Thoracic aorta (tissue), 2 donors: Measurements from ENCODE around the gene ADAM29. TPM values are rescaled to one million over a fixed set of nuclear protein-coding genes. Genes with fewer than 3 reads are reported as not detected.
"Not testable (repeated sequence)": the region's sequence is repeated elsewhere in the genome, so short reads cannot be mapped to it uniquely, and the experiment has no call there.

Experiments used
- ATAC-seq: fragments of 150-250 bp; one replicate; pipeline ENCODE4 v1.8.0; 2017; ENCODE audit warnings: low read depth; ENCODE audit not compliant: insufficient number of reproducible peaks, low FRiP score
- DNase-seq: peaks from one replicate; pipeline ENCODE4 v3.0.0-alpha.2; 2020; ENCODE audit warnings: low spot score
- H3K27ac ChIP-seq, 2 donors: fragments of 200-600 bp; sonication (generic); 1 replicate in 1 of 2; 2 replicates in 1 of 2; pipeline ENCODE4 v1.5.1; 2016; ENCODE audit warnings: mild to moderate bottlenecking in 2 of 2, moderate library complexity in 2 of 2
- H3K27me3 ChIP-seq: fragments of 200-600 bp; sonication (generic); replicated peaks from 2 replicates; pipeline ENCODE4 v1.6.0; 2016; ENCODE audit warnings: mild to moderate bottlenecking; ENCODE audit not compliant: insufficient read depth
- H3K36me3 ChIP-seq: fragments of 200-600 bp; sonication (generic); one replicate; pipeline ENCODE4 v1.5.1; 2016
- H3K4me1 ChIP-seq, 2 donors: fragments of 200-600 bp; sonication (generic); 1 replicate in 1 of 2; 2 replicates in 1 of 2; pipeline versions ENCODE4 v1.5.1 to v1.6.0; 2016; ENCODE audit warnings: low read depth in 2 of 2, mild to moderate bottlenecking in 1 of 2; ENCODE audit not compliant: control insufficient read depth in 1 of 2
- H3K4me3 ChIP-seq: fragments of 200-600 bp; sonication (generic); 2 replicates; pipeline ENCODE4 v1.5.1; 2016; ENCODE audit warnings: mild to moderate bottlenecking
- H3K9me3 ChIP-seq: fragments of 200-600 bp; sonication (generic); 2 replicates; pipeline ENCODE4 v1.5.1; 2016
- CTCF ChIP-seq: fragments of 200-600 bp; sonication (generic); IDR thresholded peaks from one replicate; pipeline ENCODE4 v1.5.1; 2019; ENCODE audit warnings: antibody characterized with exemption
- total RNA-seq, 2 donors: library from RNA; depleted of rRNA; stranded (reverse); fragments of >200 nt; gene quantifications; one replicate each; pipeline versions ENCODE4 v1.1.0 to v1.2.3, GENCODE V29; 2016

Gene ADAM29
- total RNA-seq, 2 donors from 2014 or later: not detected

GRCh38 chr4:174983128-174983750, 65.1 kb downstream of the ADAM29 start:
- Histone ChIP-seq H3K9me3 (peaks cover 4% of the 10 kb centered on the region), H3K36me3 (no peaks in the 10 kb centered on the region), H3K4me3 (no peak overlapping the region), H3K4me1 (no peaks in the 10 kb centered on the region), H3K27me3 (no peaks in the 10 kb centered on the region), H3K27ac (no peak overlapping the region)
- TF ChIP-seq CTCF: no peak
- DNase-seq (no peak), ATAC-seq (no peak)

GRCh38 chr4:174983870-174984269, 65.7 kb downstream of the ADAM29 start:
- not testable (repeated sequence) for H3K27ac ChIP-seq, H3K4me3 ChIP-seq, H3K4me1 ChIP-seq, DNase-seq, H3K27me3 ChIP-seq, H3K36me3 ChIP-seq, ATAC-seq, H3K9me3 ChIP-seq

GRCh38 chr4:174989791-174990190, 71.6 kb downstream of the ADAM29 start:
- H3K36me3 ChIP-seq: no peaks in the 10 kb centered on the region
- H3K4me1 ChIP-seq: no peaks in the 10 kb centered on the region
- H3K27me3 ChIP-seq: no peaks in the 10 kb centered on the region
- no peak for TF ChIP-seq CTCF
- H3K27ac ChIP-seq: no peak overlapping the region
- peaks cover 8% of the 10 kb centered on the region for H3K9me3 ChIP-seq
- H3K4me3 ChIP-seq: no peak overlapping the region
- DNase-seq (no peak), ATAC-seq (no peak)

GRCh38 chr4:174993916-174994315, 75.8 kb downstream of the ADAM29 start:
- TF ChIP-seq CTCF: no peak
- Histone ChIP-seq H3K4me1 (no peaks in the 10 kb centered on the region), H3K27ac (no peak overlapping the region), H3K36me3 (no peaks in the 10 kb centered on the region), H3K27me3 (no peaks in the 10 kb centered on the region), H3K9me3 (peaks cover 4% of the 10 kb centered on the region), H3K4me3 (no peak overlapping the region)
- DNase-seq (no peak), ATAC-seq (no peak)

- H3K4me1 ChIP-seq: no peaks in the 10 kb centered on the region
- peaks cover 4% of the 10 kb centered on the region for H3K9me3 ChIP-seq
- no peak overlapping the region for H3K27ac ChIP-seq
- ATAC-seq: no peak
- no peaks in the 10 kb centered on the region for H3K36me3 ChIP-seq
- H3K4me3 ChIP-seq: no peak overlapping the region
- no peaks in the 10 kb centered on the region for H3K27me3 ChIP-seq
- DNase-seq: no peak
- no peak for TF ChIP-seq CTCF
Measured at GRCh38 chr4:174996079-174996478, 77.9 kb downstream of the ADAM29 start.

- H3K4me1 ChIP-seq: no peaks in the 10 kb centered on the region
- H3K27me3 ChIP-seq: no peaks in the 10 kb centered on the region
- ATAC-seq (no peak), DNase-seq (no peak)
- H3K9me3 ChIP-seq: no peaks in the 10 kb centered on the region
- H3K4me3 ChIP-seq: no peak overlapping the region
- H3K36me3 ChIP-seq: no peaks in the 10 kb centered on the region
- no peak for TF ChIP-seq CTCF
- no peak overlapping the region for H3K27ac ChIP-seq
Measured at GRCh38 chr4:174999407-174999806, 81.2 kb downstream of the ADAM29 start.
